ENCODE results near the gene COBLL1.
"Not testable (repeated sequence)": the region's sequence is repeated elsewhere in the genome, so short reads cannot be mapped to it uniquely, and the experiment has no call there.

The COBLL1 gene, protein sequence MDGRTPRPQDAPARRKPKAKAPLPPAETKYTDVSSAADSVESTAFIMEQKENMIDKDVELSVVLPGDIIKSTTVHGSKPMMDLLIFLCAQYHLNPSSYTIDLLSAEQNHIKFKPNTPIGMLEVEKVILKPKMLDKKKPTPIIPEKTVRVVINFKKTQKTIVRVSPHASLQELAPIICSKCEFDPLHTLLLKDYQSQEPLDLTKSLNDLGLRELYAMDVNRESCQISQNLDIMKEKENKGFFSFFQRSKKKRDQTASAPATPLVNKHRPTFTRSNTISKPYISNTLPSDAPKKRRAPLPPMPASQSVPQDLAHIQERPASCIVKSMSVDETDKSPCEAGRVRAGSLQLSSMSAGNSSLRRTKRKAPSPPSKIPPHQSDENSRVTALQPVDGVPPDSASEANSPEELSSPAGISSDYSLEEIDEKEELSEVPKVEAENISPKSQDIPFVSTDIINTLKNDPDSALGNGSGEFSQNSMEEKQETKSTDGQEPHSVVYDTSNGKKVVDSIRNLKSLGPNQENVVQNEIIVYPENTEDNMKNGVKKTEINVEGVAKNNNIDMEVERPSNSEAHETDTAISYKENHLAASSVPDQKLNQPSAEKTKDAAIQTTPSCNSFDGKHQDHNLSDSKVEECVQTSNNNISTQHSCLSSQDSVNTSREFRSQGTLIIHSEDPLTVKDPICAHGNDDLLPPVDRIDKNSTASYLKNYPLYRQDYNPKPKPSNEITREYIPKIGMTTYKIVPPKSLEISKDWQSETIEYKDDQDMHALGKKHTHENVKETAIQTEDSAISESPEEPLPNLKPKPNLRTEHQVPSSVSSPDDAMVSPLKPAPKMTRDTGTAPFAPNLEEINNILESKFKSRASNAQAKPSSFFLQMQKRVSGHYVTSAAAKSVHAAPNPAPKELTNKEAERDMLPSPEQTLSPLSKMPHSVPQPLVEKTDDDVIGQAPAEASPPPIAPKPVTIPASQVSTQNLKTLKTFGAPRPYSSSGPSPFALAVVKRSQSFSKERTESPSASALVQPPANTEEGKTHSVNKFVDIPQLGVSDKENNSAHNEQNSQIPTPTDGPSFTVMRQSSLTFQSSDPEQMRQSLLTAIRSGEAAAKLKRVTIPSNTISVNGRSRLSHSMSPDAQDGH

DNA sequence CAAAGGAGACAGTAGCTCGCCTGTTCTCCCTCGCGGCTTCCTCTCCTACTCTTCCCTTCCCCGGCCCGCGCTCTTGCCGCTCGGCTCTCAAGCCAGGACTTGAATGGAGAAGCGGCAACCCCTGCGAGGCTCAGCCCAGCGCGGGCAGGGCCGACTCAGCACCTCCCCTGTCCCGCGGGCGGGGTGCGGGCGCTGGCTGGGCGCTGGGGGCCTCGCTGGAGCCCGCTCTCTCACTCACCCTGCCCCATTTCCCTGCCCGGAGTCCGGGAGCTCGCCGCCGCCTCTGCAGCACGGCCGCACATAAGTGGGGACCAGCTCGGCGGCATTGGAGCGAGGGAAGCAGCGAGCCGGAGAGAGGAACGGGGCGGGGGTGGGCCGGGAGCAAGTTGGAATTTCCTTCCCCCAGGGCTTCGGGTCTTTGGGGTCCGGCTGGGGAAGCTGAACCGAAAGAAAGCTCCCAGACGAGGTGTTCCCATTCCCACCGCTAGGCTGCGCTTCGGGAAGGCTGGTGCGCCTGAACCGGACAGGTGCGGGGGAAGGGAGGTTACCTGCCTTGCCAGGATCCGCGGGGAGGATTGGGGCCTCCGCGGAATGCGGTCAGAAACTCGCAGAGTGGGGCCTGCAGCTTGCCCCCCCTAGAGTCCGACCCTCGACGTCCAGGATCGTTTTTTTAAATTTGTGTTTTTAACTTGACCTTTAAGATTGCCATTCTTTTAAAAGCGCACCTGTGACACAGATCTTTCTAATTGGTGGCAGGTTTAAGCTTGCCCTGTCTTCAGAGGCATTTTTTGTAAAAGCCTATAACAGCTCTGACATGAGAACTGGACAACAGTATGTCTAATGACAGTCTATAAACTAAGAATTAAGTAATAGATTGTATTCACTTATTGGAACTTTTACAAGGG lies at the start of gene COBLL1:
COBLL1 (minus strand) TSS at position 105 of the 905 bp plus-strand sequence. CDS start 627 bp downstream, outside the sequence.
- no peak for DNase-seq (ENCODE audit: low read depth in 2 of 2)

DNA sequence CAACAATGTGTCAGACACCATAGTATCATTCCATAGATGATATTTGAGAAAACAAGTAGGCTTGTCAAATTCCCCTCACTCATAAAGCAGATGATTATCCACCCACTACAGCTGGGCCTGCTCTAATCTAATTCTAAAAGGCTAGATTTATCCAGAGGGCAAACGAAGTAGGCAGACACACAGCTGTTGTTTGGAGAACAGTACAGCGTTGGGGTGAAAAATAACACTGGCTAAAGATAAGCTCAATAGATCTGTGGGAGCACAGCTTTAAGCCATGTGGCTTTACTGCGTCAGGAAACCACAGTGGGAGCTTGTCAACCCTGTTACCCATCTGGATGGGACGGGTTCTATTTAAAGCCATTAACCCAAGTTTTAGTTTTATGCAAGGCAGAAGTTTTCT lies 48.9 kb upstream of the COBLL1 start:
- no peak for DNase-seq (ENCODE audit: low read depth in 2 of 2)

DNA sequence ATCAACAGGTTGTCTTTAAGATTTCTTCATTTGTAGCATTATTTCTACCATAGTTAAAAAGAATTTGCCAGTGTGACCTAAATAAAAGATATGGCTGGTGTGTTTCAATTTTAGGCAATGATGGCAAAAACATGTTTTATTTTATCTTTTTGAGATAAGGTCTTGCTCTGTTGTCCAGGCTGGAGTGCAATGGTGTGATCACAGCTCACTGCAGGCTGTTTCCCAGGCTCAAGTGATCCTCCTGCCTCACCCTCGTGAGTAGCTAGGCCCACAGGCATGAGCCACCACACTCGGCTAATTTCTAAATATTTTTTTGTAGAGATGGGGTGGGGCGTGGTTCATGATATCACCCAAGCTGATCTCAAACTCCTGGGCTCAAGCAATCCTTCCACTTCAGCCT lies 47.0 kb upstream of the COBLL1 start:
- DNase-seq (ENCODE audit: low read depth in 2 of 2), result no peak

DNA sequence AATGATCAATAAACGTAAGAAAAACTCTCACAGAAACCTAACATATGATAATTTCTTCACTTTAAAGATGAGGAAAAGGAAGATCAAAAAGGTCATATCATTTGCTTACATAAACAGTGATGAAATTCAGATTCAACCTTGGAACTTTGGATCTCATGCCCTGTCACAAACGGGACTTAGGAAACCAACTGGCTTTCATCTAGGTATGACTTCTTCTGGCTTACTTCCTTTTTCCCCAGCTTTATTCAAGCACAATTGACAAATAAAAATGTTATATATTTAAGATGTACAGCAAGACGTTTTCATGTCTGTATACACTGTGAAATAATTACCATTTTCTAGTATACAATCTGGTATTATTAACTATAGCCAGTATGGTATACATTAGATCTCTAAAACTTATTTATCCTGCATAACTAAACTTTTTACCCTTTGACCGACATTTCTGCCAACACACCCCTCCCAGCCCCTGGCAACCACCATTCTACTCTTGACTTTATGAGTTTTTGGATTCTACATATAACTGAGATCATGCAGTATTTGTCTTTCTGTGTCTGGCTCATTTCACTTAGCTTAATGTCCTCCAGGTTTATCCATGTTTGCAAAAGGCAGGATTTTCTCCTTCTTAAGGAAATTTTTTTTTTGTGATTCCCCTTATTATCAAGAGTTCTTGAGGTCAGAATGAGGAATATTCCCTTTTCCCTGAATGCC lies 46.0 kb upstream of the COBLL1 start:
- DNase-seq (ENCODE audit: low read depth in 2 of 2), result no peak

DNA sequence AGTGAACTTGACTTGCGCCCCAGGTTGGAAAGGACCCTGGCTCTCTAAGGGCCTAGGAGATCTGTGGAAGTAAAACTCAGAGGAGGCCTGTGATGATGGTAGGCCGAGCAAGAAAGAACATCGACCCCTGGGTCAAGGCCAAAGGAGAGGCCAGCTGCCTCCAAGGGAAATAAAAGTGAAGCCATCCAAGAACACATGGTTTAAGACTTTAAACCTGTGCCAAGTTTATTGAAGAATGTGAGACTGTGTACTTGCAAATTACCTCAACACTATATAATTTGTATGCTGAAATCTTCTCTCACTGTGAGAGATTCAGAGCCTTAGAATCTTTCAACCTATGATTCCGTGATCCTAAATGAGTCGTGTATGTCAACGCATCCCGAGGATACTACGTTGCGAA lies 40.7 kb upstream of the COBLL1 start:
- no peak for DNase-seq (ENCODE audit: low read depth in 2 of 2)

DNA sequence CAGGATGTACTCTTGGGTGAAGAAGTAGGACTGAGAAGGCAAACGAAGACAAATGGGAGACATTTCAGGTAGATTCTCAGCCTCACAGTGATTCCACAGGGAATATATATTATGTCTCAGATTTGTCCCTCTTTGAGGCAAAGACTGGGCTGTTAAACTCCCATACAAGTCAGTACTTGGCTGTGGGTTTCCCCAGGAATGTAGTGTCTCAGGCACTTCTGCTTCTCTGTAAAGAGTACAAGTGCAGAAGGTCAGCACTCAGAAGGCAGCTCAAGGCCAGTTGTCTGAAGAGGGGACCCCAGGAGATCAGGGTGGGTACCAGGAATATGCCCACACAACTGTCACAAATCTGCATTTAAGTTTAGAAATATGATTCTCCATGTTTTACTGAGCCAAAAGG lies 39.9 kb upstream of the COBLL1 start:
- no peak for DNase-seq (ENCODE audit: low read depth in 2 of 2)

DNA sequence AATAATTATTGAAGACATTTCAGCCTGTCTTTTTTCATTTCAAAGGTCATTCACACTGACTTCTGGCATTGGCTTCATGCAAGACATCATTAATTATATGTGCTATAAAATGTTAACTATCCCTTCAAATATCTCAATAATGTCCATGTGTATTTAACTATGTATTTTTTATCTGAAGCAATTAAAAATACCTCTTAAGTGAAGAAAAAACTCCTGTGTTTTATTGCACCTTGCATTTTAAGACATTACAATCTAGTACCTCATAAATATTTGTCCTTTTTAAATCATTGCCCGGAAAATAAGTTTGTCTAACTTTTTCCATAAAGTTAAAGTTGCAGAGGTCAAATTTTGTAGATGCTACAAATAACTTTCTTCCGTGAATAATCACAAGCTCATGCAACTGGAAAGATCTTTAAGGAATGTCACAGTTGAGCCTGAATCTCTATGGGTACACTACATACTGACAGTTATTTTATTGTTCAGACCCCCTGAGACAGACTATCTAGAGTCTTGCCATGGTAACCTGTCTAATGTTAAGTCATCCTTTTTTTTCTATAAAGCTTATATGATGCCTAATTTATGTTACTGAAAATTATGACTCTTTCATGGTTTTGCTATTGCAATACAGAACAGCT lies 38.4 kb upstream of the COBLL1 start:
- DNase-seq (ENCODE audit: low read depth in 2 of 2), result no peak

DNA sequence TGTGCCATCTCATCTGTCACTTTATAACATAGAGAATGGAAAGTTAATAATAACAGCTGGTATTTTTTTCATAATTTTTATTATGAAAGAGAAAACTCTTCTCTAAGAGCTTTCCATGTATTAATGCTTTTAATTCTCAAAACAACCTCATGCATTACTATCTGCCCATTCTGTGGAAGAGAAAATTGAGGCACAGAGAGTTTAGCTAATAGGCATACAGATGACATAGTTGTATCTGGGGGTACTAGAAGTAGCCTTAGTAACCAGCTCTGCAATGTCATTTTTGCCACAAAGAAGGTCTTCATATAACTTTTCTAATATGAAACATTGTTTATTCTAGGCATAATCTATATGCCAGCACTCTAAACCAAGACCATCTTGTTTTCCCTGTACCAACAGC lies 36.3 kb upstream of the COBLL1 start:
- no peak for DNase-seq (ENCODE audit: low read depth in 2 of 2)

DNA sequence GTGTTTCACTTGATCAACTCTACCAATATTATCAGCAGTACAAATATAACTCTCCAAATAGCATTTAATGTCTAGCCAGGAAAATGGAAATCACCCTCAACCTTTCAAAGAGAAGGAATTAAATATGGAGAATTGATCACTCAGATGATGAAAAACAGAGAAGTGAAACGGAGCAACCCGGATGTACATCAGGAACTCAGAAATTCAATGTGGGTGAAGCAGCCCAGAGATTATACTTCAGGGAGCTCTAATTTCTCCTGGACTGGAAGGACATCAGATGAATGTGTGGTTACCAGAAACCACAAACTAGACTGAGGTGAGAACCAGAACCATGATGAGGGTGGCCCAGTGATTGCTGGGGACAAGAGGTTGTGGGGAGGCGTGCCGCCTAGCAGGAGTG lies 35.5 kb upstream of the COBLL1 start:
- no peak for DNase-seq (ENCODE audit: low read depth in 2 of 2)

DNA sequence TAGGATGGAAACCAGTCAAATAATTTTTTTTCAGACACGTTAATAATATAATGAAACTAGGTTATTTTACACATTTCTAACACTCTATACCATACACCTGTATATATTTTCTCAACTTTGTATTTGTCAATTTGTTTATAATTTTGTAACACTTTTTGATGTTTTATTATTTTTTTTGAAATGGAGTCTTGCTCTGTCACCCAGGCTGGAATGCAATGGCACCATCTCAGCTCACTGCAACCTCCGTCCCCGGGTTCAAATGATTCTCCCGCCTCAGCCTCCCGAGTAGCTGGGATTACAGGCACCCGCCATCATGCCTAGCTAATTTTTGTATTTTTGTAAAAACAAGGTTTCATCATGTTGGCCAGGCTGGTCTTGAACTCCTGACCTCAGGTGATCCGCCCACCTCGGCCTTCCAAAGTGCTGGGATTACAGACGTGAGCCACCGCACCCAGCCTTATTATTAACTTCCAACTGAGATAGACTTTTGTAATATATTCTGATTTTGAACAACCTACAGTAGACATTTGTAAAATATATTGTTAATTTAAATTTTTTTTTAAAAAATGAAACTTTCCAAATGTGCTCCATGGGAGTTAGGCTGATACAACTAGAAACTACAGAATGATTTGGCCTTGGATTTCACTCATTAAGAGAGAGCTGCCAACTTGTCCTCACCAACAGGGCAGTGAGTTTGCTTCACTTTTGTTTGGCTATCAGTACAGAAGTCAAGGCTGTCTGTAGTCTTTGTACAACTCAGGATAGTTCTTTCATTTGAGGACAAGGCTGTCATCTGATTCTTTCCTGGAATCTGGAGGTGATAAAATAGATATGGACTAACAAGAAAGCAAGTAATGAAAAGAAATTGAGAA lies 33.9 kb upstream of the COBLL1 start:
- no peak for DNase-seq (ENCODE audit: low read depth in 2 of 2)

DNA sequence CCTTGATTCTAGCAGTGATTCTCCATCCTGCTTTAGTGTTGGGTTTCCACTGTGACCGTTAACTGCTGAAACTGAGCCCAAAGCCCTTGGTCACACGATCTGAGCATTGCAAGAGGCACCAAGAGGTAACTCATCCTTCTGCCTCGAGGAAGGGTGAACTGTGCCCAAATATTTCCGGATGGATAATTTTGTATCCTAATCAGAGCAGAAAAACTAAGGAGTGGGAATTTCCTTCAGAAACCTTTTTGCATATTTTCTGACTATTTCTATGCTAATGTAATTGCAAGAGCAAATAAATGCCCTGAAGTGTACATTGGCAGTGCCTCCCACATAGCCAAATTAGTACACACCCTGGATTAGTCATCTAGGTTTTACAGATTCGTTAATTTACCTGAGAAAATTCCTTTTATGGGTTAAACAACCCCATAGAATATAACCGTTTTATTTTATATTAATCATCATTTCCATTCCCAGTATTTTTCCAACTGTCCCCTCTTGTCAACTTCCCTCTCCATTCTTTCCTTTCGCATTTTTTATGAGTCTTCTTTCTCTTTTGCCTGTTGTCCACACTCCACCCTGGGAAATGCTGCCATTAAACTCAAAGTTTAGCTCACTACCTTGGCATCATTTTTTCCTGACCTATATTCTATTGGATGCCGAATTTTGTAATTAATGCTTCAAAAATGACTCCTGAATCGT lies 31.7 kb upstream of the COBLL1 start:
- DNase-seq (ENCODE audit: low read depth in 2 of 2), result no peak

DNA sequence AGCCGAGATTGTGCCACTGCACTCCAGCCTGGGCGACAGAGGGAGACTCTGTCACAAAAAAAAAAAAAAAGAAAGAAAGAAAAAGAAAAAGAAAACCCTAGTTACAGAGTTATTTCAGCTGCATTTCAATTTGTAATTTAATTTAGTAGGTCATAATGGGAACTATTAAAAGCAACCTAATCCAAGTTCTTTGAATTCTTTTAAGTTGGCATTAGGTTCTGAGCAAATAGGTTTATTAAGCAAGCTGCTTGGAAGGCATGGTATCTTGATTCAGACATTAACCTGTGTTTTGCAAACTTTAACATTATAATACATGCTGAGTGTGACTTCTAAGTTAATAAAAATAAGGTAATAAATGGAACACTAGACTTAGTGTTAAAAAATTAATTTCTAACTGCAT lies 29.8 kb upstream of the COBLL1 start:
- DNase-seq (ENCODE audit: low read depth in 2 of 2), result no peak

DNA sequence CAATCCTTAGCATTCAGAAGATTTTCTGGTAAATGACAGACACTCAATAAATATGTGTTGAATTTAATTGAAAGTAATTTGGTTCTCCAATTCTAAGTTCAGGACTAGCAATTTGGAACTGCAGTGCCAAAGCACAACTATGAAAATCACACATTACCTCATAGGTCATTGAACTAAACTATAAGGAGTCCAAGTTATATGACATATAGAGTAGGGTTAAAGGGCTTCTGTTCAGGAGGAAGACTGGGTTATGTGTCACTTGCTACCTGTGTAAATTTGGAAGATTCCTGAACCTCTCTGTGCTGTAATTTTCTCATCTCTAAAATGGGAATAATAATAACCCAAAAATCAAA lies 27.8 kb upstream of the COBLL1 start:
- no peak for DNase-seq (ENCODE audit: low read depth in 2 of 2)

DNA sequence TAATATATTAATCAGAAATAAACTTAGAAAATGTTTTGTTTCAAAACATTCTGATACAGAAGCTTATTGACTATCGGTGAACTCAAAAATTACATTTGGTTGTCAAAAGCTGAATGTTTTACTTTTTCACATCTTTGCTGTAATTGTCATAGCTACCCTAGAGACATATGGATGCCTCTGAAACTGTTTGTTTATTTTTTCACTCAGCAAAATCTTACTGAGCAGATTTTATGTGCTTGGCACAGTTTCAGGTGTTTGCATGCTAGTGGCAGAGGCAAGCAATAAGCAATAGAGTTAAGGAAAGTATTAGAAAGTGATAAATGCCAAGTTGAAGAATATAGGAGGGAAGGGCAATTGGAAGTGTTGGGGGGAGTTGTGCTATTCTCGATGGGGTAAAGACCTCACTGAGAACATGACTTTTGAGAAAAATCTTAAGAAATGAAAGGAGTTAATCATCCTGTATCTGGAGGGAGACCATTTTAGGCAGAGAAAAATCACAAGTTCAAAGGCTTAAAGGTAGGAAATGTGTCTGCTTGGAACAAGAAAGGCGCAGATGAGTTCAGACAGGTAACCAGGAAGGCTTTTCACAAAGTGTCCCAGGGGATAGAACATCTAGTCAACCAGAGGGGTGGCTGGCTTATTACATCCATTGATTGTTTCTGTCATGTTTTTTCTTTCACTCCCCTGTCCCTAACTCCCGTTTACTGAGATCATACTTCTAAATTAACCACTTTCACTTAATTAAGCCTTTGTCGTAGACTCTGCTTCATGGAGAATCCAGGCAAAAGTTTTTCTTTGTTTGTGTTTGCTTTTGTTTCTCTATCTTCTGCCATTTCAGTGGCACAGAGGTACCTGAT lies 27.2 kb upstream of the COBLL1 start:
- DNase-seq (ENCODE audit: low read depth in 2 of 2), result no peak

DNA sequence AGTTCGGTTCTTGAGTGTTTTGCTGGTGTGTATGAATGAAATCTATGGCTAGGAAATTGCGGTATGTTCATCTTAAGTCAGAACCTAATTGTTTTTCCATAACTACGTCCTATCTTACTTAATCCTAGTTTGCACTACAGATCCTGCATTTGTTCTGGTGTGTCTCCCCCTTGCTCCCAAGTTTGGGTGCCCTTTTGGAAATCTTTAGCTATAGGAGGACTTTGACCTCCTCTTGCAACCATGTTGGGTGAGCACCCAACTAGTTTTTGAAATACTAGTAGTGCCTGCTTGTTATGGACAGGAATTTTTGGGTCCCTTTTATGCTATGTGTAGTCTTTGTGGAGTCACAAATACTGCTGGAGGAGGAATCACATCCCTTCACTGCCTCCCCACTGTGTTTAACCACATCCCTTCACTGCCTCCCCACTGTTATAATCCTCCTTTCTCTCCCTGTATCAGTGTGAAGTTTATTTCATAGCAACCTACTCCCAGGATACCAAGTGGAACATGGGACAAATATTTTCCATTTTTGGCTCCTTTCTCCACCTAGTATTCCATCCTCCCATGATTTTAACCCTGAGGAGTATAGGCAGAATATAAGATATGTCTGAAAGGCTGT lies 26.3 kb upstream of the COBLL1 start:
- DNase-seq (ENCODE audit: low read depth in 2 of 2), result no peak

DNA sequence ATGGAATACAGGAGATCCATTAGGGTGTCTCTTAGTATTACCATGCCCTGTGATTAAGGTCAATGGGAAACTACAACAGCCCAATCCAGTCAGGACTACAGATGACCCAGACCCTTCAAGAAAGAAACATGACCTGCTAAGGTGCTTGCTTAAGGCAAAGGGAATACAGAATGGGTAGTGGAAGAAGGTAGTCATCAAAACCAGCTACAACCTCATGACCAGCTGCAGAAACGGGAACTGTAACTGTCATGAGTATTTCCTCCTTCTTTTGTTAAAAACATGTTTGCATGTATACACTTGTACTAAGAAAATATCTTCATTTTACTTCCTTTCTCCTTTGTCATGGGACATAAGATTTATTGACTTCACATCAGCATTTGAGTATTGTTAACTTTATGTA lies 24.8 kb upstream of the COBLL1 start:
- not testable (repeated sequence) for DNase-seq (ENCODE audit: low read depth in 2 of 2)

DNA sequence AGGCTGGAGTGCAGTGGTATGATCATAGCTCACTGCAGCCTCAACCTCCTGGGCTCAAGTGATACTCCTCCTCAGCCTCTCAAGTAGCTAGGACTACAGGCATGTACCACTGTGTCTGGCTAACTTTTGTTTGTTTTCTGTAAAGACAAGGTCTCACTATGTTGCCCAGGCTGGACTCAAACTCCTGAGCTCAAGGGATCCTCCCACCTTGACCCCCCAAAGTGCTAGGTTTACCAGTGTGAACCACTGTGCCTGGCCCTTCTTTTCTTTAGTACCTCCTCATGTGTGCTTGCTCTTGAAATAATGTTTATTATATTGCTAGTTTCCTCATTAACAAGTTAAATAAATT lies 19.0 kb upstream of the COBLL1 start:
- no peak for DNase-seq (ENCODE audit: low read depth in 2 of 2)
